ENCODE data around the gene OR51I1. TPM values are rescaled to one million over a fixed set of nuclear protein-coding genes. Genes with fewer than 3 reads are reported as not detected.

Gene OR51I1
- polyA plus RNA-seq, 1 donor (not counting 4 experiments of a cell fraction or from before 2014, with no cell fraction given): not detected

DNA sequence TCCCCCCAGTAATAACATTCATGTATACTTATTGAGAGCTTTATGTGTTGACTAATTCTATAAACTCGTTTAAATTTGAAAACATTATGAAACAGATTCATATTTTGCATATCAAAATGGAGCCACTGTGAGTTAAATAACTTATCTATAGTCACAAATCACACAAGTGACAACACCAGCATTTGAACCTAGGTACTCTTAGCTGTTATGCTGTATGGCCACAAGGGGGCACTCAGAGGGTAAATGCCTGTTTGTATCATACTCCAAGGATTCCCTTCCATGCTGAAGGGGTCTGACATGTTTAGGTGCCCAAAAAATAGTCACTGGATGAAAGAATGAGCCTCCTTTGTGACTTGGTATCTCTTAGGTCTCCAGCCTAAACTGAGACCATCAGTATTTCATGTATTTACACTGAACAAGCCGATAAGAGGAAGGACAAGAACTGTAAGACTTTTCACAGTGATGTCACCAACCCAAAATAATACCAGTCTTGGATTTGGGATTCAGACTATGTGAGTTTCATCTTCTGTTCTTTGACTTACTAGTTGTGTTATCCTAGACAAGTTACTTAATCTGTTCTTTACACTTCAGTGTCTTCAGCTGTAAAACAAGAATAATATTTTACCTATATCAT, 35.0 kb upstream of the OR51I1 start:
- H3K79me2 ChIP-seq (ENCODE audit: control insufficient read depth, insufficient read depth, low read length): no peaks in the 10 kb centered on the region
- H3K36me3 ChIP-seq (ENCODE audit: control insufficient read depth in 2 of 2, extremely low read depth in 1 of 2, insufficient read depth in 2 of 2, low read length in 2 of 2): no peaks in the 10 kb centered on the region
- H3K27me3 ChIP-seq (ENCODE audit: control insufficient read depth, extremely low read depth, insufficient read depth, low read length): no peaks in the 10 kb centered on the region
- H3K27ac ChIP-seq (ENCODE audit: control insufficient read depth, insufficient read depth, low read length): no peak overlapping the region
- H3K4me1 ChIP-seq (ENCODE audit: control insufficient read depth, extremely low read depth, insufficient read depth, low read length): no peaks in the 10 kb centered on the region
- no peaks in the 10 kb centered on the region for H4K20me1 ChIP-seq (ENCODE audit: control insufficient read depth, extremely low read depth, insufficient read depth, low read length)
- no peak overlapping the region for H3K4me2 ChIP-seq (ENCODE audit: control insufficient read depth, extremely low read depth, insufficient read depth, low read depth, low read length)
- FAIRE-seq (no peak), DNase-seq (ENCODE audit: low read depth, low spot score) (peak; percentile 13)
- H3K9me3 ChIP-seq (ENCODE audit: control insufficient read depth, low read depth, low read length): no peaks in the 10 kb centered on the region
- H3K4me3 ChIP-seq (ENCODE audit: control insufficient read depth in 2 of 3, extremely low read depth in 1 of 3, insufficient read depth in 2 of 3, low read depth in 1 of 3, low read length in 3 of 3): no peak overlapping the region
- H3K9me1 ChIP-seq (ENCODE audit: control insufficient read depth, extremely low read depth, insufficient read depth, low read length): no peaks in the 10 kb centered on the region
- dilution Hi-C loops (cut with MboI; ENCODE audit: extremely low pct_ligation_motif_present, low sequenced_read_pairs): no loop called here
- H3K9ac ChIP-seq (ENCODE audit: control insufficient read depth, extremely low read depth, insufficient read depth, low read length): no peak overlapping the region
- TF ChIP-seq CTCF (optimal IDR thresholded peaks at IDR 0.05 in 1 of 3, IDR thresholded peaks at IDR 0.05 in 1 of 3, conservative IDR thresholded peaks at IDR 0.05 in 1 of 3; ENCODE audit: extremely low read depth in 1 of 3, insufficient read depth in 2 of 3, low read length in 3 of 3) (peak; percentile 75 to 80 (median 80)), EZH2 (IDR thresholded peaks at IDR 0.05; ENCODE audit: low read length) (no peak)
- H2AFZ ChIP-seq (ENCODE audit: control insufficient read depth, low read length): no peak overlapping the region

DNA sequence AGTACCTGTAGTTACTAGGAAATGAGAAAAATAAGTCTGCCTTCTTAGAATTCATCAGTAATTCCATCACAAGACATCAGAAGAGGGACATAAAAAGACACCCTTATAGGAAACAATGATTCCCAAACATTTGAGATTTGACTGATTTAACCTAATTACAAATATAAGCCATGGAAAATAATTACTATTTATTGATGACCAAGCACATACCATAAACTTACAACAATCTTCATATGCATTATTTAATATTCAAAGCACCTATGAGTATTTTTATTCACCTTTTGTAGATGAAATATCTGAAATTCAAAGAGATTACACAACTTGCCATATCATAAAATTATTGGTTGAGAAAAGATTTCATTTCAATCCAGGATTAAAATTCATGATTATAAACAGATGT, 32.6 kb upstream of the OR51I1 start:
- TF ChIP-seq CTCF (optimal IDR thresholded peaks at IDR 0.05 in 1 of 3, IDR thresholded peaks at IDR 0.05 in 1 of 3, conservative IDR thresholded peaks at IDR 0.05 in 1 of 3; ENCODE audit: extremely low read depth in 1 of 3, insufficient read depth in 2 of 3, low read length in 3 of 3): no peak
- TF ChIP-seq EZH2 (IDR thresholded peaks at IDR 0.05; ENCODE audit: low read length): no peak
- FAIRE-seq (no peak), DNase-seq (ENCODE audit: low read depth, low spot score) (no peak)
- dilution Hi-C loops (cut with MboI; ENCODE audit: extremely low pct_ligation_motif_present, low sequenced_read_pairs): no loop called here
- no peaks in the 10 kb centered on the region for H3K4me1 ChIP-seq (ENCODE audit: control insufficient read depth, extremely low read depth, insufficient read depth, low read length)
- H3K9me3 ChIP-seq (ENCODE audit: control insufficient read depth, low read depth, low read length): no peaks in the 10 kb centered on the region
- no peak overlapping the region for H3K27ac ChIP-seq (ENCODE audit: control insufficient read depth, insufficient read depth, low read length)
- H2AFZ ChIP-seq (ENCODE audit: control insufficient read depth, low read length): no peak overlapping the region
- no peaks in the 10 kb centered on the region for H3K9me1 ChIP-seq (ENCODE audit: control insufficient read depth, extremely low read depth, insufficient read depth, low read length)
- no peaks in the 10 kb centered on the region for H3K36me3 ChIP-seq (ENCODE audit: control insufficient read depth in 2 of 2, extremely low read depth in 1 of 2, insufficient read depth in 2 of 2, low read length in 2 of 2)
- H3K9ac ChIP-seq (ENCODE audit: control insufficient read depth, extremely low read depth, insufficient read depth, low read length): no peak overlapping the region
- no peak overlapping the region for H3K4me2 ChIP-seq (ENCODE audit: control insufficient read depth, extremely low read depth, insufficient read depth, low read depth, low read length)
- no peaks in the 10 kb centered on the region for H3K79me2 ChIP-seq (ENCODE audit: control insufficient read depth, insufficient read depth, low read length)
- no peaks in the 10 kb centered on the region for H3K27me3 ChIP-seq (ENCODE audit: control insufficient read depth, extremely low read depth, insufficient read depth, low read length)
- H4K20me1 ChIP-seq (ENCODE audit: control insufficient read depth, extremely low read depth, insufficient read depth, low read length): no peaks in the 10 kb centered on the region
- no peak overlapping the region for H3K4me3 ChIP-seq (ENCODE audit: control insufficient read depth in 2 of 3, extremely low read depth in 1 of 3, insufficient read depth in 2 of 3, low read depth in 1 of 3, low read length in 3 of 3)

Measured in keratinocyte (primary cell).